B cell (primary cell): ENCODE data around the gene CTNNBL1. TPM values are rescaled to one million over a fixed set of nuclear protein-coding genes. Genes with fewer than 3 reads are reported as not detected.

Source experiments
- ATAC-seq: fragments of 200-7000 bp; cut with Tn5 transposase; one replicate; pipeline ENCODE4 v1.10.0; 2021; ENCODE audit warnings: low read depth, mild to moderate bottlenecking, moderate number of reproducible peaks, moderate library complexity
- CTCF ChIA-PET: fragments of 350-600 bp; sonication (Branson Sonifier 250); formaldehyde crosslinking; loops from one replicate; lab custom pipeline; 2021; ENCODE audit warnings: antibody characterized with exemption, inconsistent platforms; lab: Charles Lee
- POLR2A ChIA-PET: fragments of 350-600 bp; sonication (Branson Sonifier 250); formaldehyde crosslinking; loops from one replicate; lab custom pipeline; 2021; ENCODE audit warnings: antibody characterized with exemption; lab: Charles Lee
- DNase-seq: peaks from one replicate; pipeline ENCODE4 v3.0.0; 2013
- H2AFZ ChIP-seq: 2 replicates; pipeline ENCODE4 v1.6.1; 2012; ENCODE audit warnings: mild to moderate bottlenecking, low read depth, low read length; ENCODE audit not compliant: insufficient read depth, poor library complexity, severe bottlenecking
- H3K27ac ChIP-seq, 2 donors: 1 replicate in 1 of 2; 2 replicates in 1 of 2; pipeline ENCODE4 v1.5.1; 2012 to 2013; ENCODE audit warnings: low read length in 2 of 2, mild to moderate bottlenecking in 2 of 2, moderate library complexity in 1 of 2
- H3K27me3 ChIP-seq, 4 experiments: fragments of 200-600 bp in 1 of 4; sonication (generic) in 1 of 4; replicated peaks in 1 of 4; 1 replicate in 2 of 4; 2 replicates in 2 of 4; pipeline versions ENCODE4 v1.6.1 to v1.7.0; 2013 to 2016; ENCODE audit warnings: low read length in 3 of 4, mild to moderate bottlenecking in 2 of 4, mixed read lengths in 1 of 4, moderate library complexity in 1 of 4; ENCODE audit not compliant: insufficient read depth in 4 of 4, control insufficient read depth in 3 of 4; ENCODE audit errors: control extremely low read depth in 1 of 4
- H3K36me3 ChIP-seq, 2 experiments: replicated peaks in 1 of 2; 1 replicate in 1 of 2; 2 replicates in 1 of 2; pipeline versions ENCODE4 v1.6.1 to v1.7.1; 2013; ENCODE audit warnings: low read length in 1 of 2; ENCODE audit not compliant: insufficient read depth in 2 of 2, control insufficient read depth in 1 of 2; ENCODE audit errors: control extremely low read depth in 1 of 2, extremely low read depth in 1 of 2
- H3K4me1 ChIP-seq, 2 donors: fragments of 200-600 bp in 1 of 2; sonication (generic) in 1 of 2; 1 replicate in 1 of 2; 2 replicates in 1 of 2; pipeline versions ENCODE4 v1.5.1 to v1.6.1; 2013 to 2017; ENCODE audit warnings: low read length in 2 of 2; ENCODE audit not compliant: control insufficient read depth in 2 of 2, insufficient read depth in 2 of 2
- H3K4me2 ChIP-seq: replicated peaks from 2 replicates; pipeline ENCODE3; 2012; ENCODE audit warnings: mild to moderate bottlenecking, low read depth, low read length; ENCODE audit not compliant: poor library complexity, severe bottlenecking
- H3K4me3 ChIP-seq, 5 experiments: fragments of 200-600 bp in 1 of 5; sonication (generic) in 1 of 5; 1 replicate in 3 of 5; 2 replicates in 2 of 5; pipeline versions ENCODE4 v1.5.1 to v1.7.0; 2011 to 2016; ENCODE audit warnings: low read length in 4 of 5, mild to moderate bottlenecking in 4 of 5, low read depth in 2 of 5, control low read depth in 1 of 5, moderate library complexity in 1 of 5; ENCODE audit not compliant: insufficient read depth in 1 of 5; ENCODE audit errors: control extremely low read depth in 1 of 5, extremely low read depth in 1 of 5
- H3K79me2 ChIP-seq: fragments of 200-600 bp; sonication (generic); one replicate; pipeline ENCODE4 v1.6.0; 2016; ENCODE audit warnings: low read length; ENCODE audit not compliant: control insufficient read depth, insufficient read depth
- H3K9ac ChIP-seq: fragments of 200-600 bp; sonication (generic); 2 replicates; pipeline ENCODE4 v1.6.1; 2017; ENCODE audit warnings: mild to moderate bottlenecking, low read length, moderate library complexity
- H3K9me3 ChIP-seq, 3 donors: one replicate each; pipeline versions ENCODE4 v1.6.1 to v1.7.1; 2013; ENCODE audit warnings: low read length in 2 of 3; ENCODE audit not compliant: control insufficient read depth in 2 of 3, insufficient read depth in 1 of 3; ENCODE audit errors: control extremely low read depth in 1 of 3
- H4K20me1 ChIP-seq: 2 replicates; pipeline ENCODE4 v1.6.0; 2012; ENCODE audit warnings: mild to moderate bottlenecking, low read length; ENCODE audit not compliant: insufficient read depth, control insufficient read depth, poor library complexity, severe bottlenecking
- H3K27ac Mint-ChIP-seq: one replicate; pipeline ENCODE4 v1.8.0; 2021; ENCODE audit warnings: mixed read lengths
- H3K27me3 Mint-ChIP-seq: one replicate; pipeline ENCODE4 v1.8.0; 2021; ENCODE audit warnings: mixed read lengths
- H3K4me1 Mint-ChIP-seq: one replicate; pipeline ENCODE4 v1.8.0; 2021; ENCODE audit warnings: mixed read lengths
- H3K4me3 Mint-ChIP-seq: one replicate; pipeline ENCODE4 v1.8.0; 2021; ENCODE audit warnings: mixed read lengths
- H3K9me3 Mint-ChIP-seq: one replicate; pipeline ENCODE4 v1.8.0; 2022; ENCODE audit warnings: mixed read lengths; ENCODE audit not compliant: insufficient read depth
- CTCF ChIP-seq: fragments of 200-600 bp; IDR thresholded peaks from one replicate; pipeline ENCODE4 v1.8.0; 2022; ENCODE audit warnings: antibody characterized with exemption, mild to moderate bottlenecking
- EZH2 ChIP-seq: IDR thresholded peaks from 2 replicates; pipeline ENCODE4 v1.6.1; 2012; ENCODE audit warnings: borderline replicate concordance, low read depth, mild to moderate bottlenecking, moderate library complexity, low read length; ENCODE audit not compliant: insufficient read depth, poor library complexity, severe bottlenecking
- WGBS: methylation state at CpG from one replicate; pipeline ENCODE4 v1.1.5; 2013; ENCODE audit warnings: missing lambda C conversion rate; ENCODE audit not compliant: insufficient coverage; 5-methylcytosine and 5-hydroxymethylcytosine counted together
- intact Hi-C: fragments of 100-400 bp; cut with micrococcal nuclease; formaldehyde crosslinking; loops from one replicate; pipeline ENCODE4 v1.10.0; 2022
- polyA plus RNA-seq: library from polyadenylated mRNA; depleted of rRNA; stranded (reverse); fragments of >200 nt; gene quantifications from 2 replicates; pipeline ENCODE4 v1.2.3, GENCODE V29; 2012
- total RNA-seq, 2 donors: library from RNA; stranded (reverse); fragments of 120-200 nt in 1 of 2; gene quantifications; 1 replicate in 1 of 2; 2 replicates in 1 of 2; pipeline versions ENCODE4 v1.2.3 to v1.2.4, GENCODE V29; 2013 to 2022

The CTNNBL1 gene
- total and polyA plus RNA-seq, 2 donors (not counting 1 experiment from before 2014, with no cell fraction given): 25.3 to 64.7 TPM

- Histone ChIP-seq H3K9ac (no peak overlapping the region), H3K4me3 (no peak overlapping the region), H3K4me2 (no peak overlapping the region), H3K4me1 (no peaks in the 10 kb centered on the region), H4K20me1 (peaks cover 49% of the 10 kb centered on the region), H2AFZ (no peak overlapping the region), H3K9me3 (no peaks in the 10 kb centered on the region), H3K79me2 (peaks cover 100% of the 10 kb centered on the region), H3K27ac (no peak overlapping the region), H3K27me3 (no peaks in the 10 kb centered on the region), H3K36me3 (peaks cover 0 to 10% of the 10 kb centered on the region in 2 experiments)
- ATAC-seq (no peak), DNase-seq (no peak)
- peaks cover 17% of the 10 kb centered on the region for H3K4me1 Mint-ChIP-seq
- H3K27me3 Mint-ChIP-seq: no peaks in the 10 kb centered on the region
- intact Hi-C loops: no loop called here
- H3K4me3 Mint-ChIP-seq: no peak overlapping the region
- CTCF ChIA-PET: no interaction called here
- TF ChIP-seq CTCF (no peak), EZH2 (no peak)
- no peak overlapping the region for H3K27ac Mint-ChIP-seq
- H3K9me3 Mint-ChIP-seq: no peaks in the 10 kb centered on the region
- 100% methylated on average over 1 of the region's 1 CpG for WGBS
- POLR2A ChIA-PET: no interaction called here
Observed at GRCh38 chr20:37704955-37705354, 11.1 kb downstream of the CTNNBL1 start.

- H3K4me3 Mint-ChIP-seq: no peak overlapping the region
- Histone ChIP-seq H3K4me2 (no peak overlapping the region), H2AFZ (no peak overlapping the region), H3K9me3 (no peaks in the 10 kb centered on the region), H3K27me3 (no peaks in the 10 kb centered on the region), H4K20me1 (peaks cover 56% of the 10 kb centered on the region), H3K4me3 (no peak overlapping the region), H3K36me3 (peaks cover 0 to 10% of the 10 kb centered on the region in 2 experiments), H3K9ac (no peak overlapping the region), H3K79me2 (peaks cover 100% of the 10 kb centered on the region), H3K4me1 (no peaks in the 10 kb centered on the region), H3K27ac (no peak overlapping the region)
- ChIA-PET CTCF (no interaction called here), POLR2A (no interaction called here)
- no peak overlapping the region for H3K27ac Mint-ChIP-seq
- DNase-seq (no peak), ATAC-seq (no peak)
- intact Hi-C loops: no loop called here
- H3K9me3 Mint-ChIP-seq: no peaks in the 10 kb centered on the region
- H3K4me1 Mint-ChIP-seq: peaks cover 23% of the 10 kb centered on the region
- WGBS: 100% methylated on average over 1 of the region's 3 CpGs
- TF ChIP-seq EZH2 (no peak), CTCF (no peak)
- H3K27me3 Mint-ChIP-seq: no peaks in the 10 kb centered on the region
Observed at GRCh38 chr20:37706298-37706697, 12.5 kb downstream of the CTNNBL1 start.
